Measurements from ENCODE around the gene SERTAD3.
"Not testable (repeated sequence)": the region's sequence is repeated elsewhere in the genome, so short reads cannot be mapped to it uniquely, and the experiment has no call there.

SERTAD3 gene

GRCh38 chr19:40411125-40411842, 32.9 kb downstream of the SERTAD3 start:
- DNase-seq (ENCODE audit: low read depth): no peak

GRCh38 chr19:40410030-40410389, 34.1 kb downstream of the SERTAD3 start:
- no peak for DNase-seq (ENCODE audit: low read depth)

GRCh38 chr19:40408598-40408925, 35.6 kb downstream of the SERTAD3 start:
- DNase-seq (ENCODE audit: low read depth): not testable (repeated sequence)

- no peak for DNase-seq (ENCODE audit: low read depth)
Observed at GRCh38 chr19:40407714-40408597, 36.2 kb downstream of the SERTAD3 start.

GRCh38 chr19:40403262-40403984, 40.7 kb downstream of the SERTAD3 start:
- peak; percentile 62 for DNase-seq (ENCODE audit: low read depth)

GRCh38 chr19:40400559-40400958, 43.6 kb downstream of the SERTAD3 start:
- no peak for DNase-seq (ENCODE audit: low read depth)

GRCh38 chr19:40398417-40399131, 45.6 kb downstream of the SERTAD3 start:
- no peak for DNase-seq (ENCODE audit: low read depth)

- no peak for DNase-seq (ENCODE audit: low read depth)
Observed at GRCh38 chr19:40397568-40397906, 46.6 kb downstream of the SERTAD3 start.

GRCh38 chr19:40396886-40397567, 47.1 kb downstream of the SERTAD3 start:
- no peak for DNase-seq (ENCODE audit: low read depth)

GRCh38 chr19:40395956-40396355, 48.2 kb downstream of the SERTAD3 start:
- DNase-seq (ENCODE audit: low read depth): no peak

- no peak for DNase-seq (ENCODE audit: low read depth)
Observed at GRCh38 chr19:40394816-40395210, 49.3 kb downstream of the SERTAD3 start.

GRCh38 chr19:40393894-40394815, 50.0 kb downstream of the SERTAD3 start:
- DNase-seq (ENCODE audit: low read depth): no peak

- DNase-seq (ENCODE audit: low read depth): no peak
Observed at GRCh38 chr19:40392894-40393517, 51.1 kb downstream of the SERTAD3 start.

- DNase-seq (ENCODE audit: low read depth): no peak
Observed at GRCh38 chr19:40392123-40392522, 52.0 kb downstream of the SERTAD3 start.

Measured in non-pigmented ciliary epithelial cell (primary cell).